PFSK-1 (cell line): Measurements from ENCODE around the gene ARSI.

ENCODE experiments used
- POLR2AphosphoS5 ChIP-seq: IDR thresholded peaks from 2 replicates; pipeline ENCODE4 v1.6.1; 2012; ENCODE audit warnings: low read depth, mild to moderate bottlenecking, control low read depth, low read length, moderate library complexity
- REST ChIP-seq, 2 experiments: IDR thresholded peaks; 2 replicates each; pipeline versions ENCODE4 v1.6.1 to v1.8.0; 2011 to 2012; ENCODE audit warnings: low read depth in 2 of 2, low read length in 2 of 2, control low read depth in 1 of 2, inconsistent platforms in 1 of 2, mild to moderate bottlenecking in 1 of 2, moderate library complexity in 1 of 2; ENCODE audit not compliant: insufficient read depth in 1 of 2
- SIN3A ChIP-seq: IDR thresholded peaks from 2 replicates; pipeline ENCODE4 v1.6.1; 2012; ENCODE audit warnings: mild to moderate bottlenecking, low read length, moderate library complexity, borderline replicate concordance; ENCODE audit not compliant: insufficient read depth
- TAF1 ChIP-seq: IDR thresholded peaks from 2 replicates; pipeline ENCODE4 v1.6.1; 2012; ENCODE audit warnings: low read length, control low read depth, borderline replicate concordance; ENCODE audit not compliant: insufficient read depth

GRCh38 chr5:150339841-150340240 lies 37.1 kb upstream of the ARSI start:
- no peak for TF ChIP-seq TAF1
- no peak for TF ChIP-seq POLR2AphosphoS5
- no peak for TF ChIP-seq REST (IDR thresholded peaks at IDR 0.05; ENCODE audit: insufficient read depth in 1 of 2, low read depth in 2 of 2, low read length in 2 of 2)
- TF ChIP-seq SIN3A = no peak
